ENCODE results near the gene MMP14. TPM values are rescaled to one million over a fixed set of nuclear protein-coding genes. Genes with fewer than 3 reads are reported as not detected.

Gene MMP14
- total RNA-seq, 3 donors from 2014 or later = 84.4 to 361 (median 136) TPM

DNA sequence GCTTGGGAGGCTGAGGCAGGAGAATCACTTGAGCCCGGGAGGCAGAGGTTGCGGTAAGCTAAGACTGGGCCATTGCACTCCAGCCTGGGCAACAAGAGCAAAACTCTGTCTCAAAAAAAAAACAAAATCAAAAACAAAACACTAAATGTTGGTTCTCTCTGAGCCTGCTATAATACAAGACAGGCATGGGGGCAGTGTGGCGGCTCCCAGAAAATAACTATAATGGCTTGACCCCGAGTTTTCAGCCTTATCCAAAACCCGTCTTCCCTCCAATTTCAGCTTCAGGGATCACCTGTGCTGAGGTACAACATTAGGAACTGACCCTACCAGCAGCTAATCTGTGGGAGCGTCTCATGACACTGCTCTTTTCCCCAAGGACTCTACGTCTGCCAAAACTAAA is 22.0 kb upstream of the MMP14 start:
- peak overlapping the region in 1 of 3 donors; percentile 10 for H3K4me3 ChIP-seq
- H3K36me3 ChIP-seq = no peaks in the 10 kb centered on the region
- intact Hi-C loops (cut with DNase I; ENCODE audit: low total_unique reads) = no loop called here
- H3K4me1 ChIP-seq = no peaks in the 10 kb centered on the region
- TF ChIP-seq POLR2AphosphoS5 (IDR thresholded peaks at IDR 0.05) (no peak), POLR2A (IDR thresholded peaks at IDR 0.05) (no peak)
- TF ChIP-seq, protein P1, sequence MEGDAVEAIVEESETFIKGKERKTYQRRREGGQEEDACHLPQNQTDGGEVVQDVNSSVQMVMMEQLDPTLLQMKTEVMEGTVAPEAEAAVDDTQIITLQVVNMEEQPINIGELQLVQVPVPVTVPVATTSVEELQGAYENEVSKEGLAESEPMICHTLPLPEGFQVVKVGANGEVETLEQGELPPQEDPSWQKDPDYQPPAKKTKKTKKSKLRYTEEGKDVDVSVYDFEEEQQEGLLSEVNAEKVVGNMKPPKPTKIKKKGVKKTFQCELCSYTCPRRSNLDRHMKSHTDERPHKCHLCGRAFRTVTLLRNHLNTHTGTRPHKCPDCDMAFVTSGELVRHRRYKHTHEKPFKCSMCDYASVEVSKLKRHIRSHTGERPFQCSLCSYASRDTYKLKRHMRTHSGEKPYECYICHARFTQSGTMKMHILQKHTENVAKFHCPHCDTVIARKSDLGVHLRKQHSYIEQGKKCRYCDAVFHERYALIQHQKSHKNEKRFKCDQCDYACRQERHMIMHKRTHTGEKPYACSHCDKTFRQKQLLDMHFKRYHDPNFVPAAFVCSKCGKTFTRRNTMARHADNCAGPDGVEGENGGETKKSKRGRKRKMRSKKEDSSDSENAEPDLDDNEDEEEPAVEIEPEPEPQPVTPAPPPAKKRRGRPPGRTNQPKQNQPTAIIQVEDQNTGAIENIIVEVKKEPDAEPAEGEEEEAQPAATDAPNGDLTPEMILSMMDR (IDR thresholded peaks at IDR 0.05) = no peak
- no peaks in the 10 kb centered on the region for H3K27me3 ChIP-seq
- H3K27ac ChIP-seq = no peak overlapping the region
- no peaks in the 10 kb centered on the region for H3K9me3 ChIP-seq
- DNase-seq (ENCODE audit: low spot score in 2 of 2) = no peak

DNA sequence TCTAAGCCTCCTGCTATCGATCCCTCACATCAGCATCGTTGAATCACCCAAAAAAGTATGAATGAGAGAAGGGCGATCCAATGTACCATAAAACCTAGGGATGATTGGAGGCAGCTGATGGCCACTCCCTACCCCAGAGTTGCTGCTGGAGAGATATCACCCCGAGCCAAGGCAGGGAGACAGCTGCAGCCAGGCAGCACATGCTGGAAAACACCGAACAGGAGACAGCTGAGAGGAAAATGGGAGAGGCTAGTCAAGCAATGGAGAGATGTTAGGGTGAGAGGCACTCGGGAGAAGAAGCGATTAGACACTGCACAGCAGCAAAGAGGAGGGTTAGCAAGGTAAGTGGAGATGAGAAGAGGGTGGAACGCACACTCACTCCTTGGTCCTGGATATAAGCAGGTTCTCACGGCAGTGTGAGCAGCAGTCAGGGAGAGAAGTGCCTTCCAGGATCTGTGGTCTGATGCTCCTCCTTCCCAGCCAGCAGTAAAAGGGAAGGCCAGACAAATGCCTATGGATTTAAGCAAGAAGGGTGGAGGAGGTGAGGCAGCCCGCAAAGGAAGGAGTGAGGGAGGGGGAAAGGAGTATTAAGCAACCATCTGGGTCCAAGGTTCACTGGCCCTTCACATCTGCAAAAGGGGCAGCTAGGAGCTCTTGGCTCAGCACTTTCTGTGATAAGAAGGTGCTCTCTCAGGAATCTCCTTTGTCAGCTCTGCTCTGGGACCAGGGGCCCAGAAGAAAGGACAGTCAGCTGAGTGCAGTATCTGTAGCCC is 21.3 kb upstream of the MMP14 start, which contains the start of gene SLC7A7:
Gene SLC7A7 (minus strand): TSS at position 495 of the 773 bp plus-strand sequence. CDS start 2,037 bp downstream, outside the sequence.
- DNase-seq (ENCODE audit: low spot score in 2 of 2) = no peak
- Histone ChIP-seq H3K36me3 (no peaks in the 10 kb centered on the region), H3K27me3 (no peaks in the 10 kb centered on the region), H3K4me3 (peak within 1 kb of the TSS; percentile 2 to 18 (median 10)), H3K4me1 (no peaks in the 10 kb centered on the region), H3K27ac (peak within 1 kb of the TSS in 1 of 2 donors; percentile 26), H3K9me3 (no peaks in the 10 kb centered on the region)
- intact Hi-C loops (cut with DNase I; ENCODE audit: low total_unique reads) = no loop called here
- TF ChIP-seq POLR2AphosphoS5 (IDR thresholded peaks at IDR 0.05) = no peak
- no peak for TF ChIP-seq POLR2A (IDR thresholded peaks at IDR 0.05)
- TF ChIP-seq, protein P1 (IDR thresholded peaks at IDR 0.05) = no peak

DNA sequence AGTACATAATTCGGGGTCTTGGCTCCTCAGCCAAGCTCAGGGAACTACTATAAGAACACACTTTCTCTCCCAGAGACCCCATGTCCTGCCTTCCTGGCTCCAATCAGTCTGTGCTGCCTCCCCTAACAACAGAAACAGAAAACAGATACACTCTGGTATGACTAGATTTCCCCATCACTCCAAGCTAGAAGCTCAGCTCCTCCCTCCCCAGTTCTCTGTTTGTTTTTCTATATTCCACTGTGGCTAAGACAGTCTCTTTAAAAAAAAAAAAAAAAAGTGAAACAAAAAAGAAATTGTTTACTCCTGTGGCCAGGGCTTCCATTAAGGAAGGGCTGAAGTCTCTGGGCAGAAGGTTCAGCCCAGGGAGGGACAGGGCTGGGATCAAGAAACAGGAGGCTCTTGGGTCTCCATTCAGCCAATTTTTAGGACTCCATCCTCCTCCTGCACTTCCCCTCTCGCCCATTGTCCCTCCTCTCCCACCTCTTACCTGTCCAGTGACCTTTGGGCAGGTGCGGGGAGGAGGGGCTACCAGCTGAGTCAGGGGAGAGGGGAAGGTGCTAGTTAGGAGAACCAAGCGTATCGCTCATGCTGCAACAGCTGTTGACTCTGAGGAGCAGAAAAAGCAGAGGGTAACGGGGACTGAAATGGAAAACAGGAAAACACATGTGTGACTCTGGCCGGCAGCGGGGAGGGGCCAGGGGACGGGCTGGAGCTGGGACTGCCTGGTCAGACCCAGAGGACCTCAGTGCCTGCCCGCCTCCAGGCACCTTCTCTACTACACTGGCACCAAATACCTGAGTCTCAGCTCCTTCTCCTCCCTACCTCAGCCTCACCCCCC is 17.0 kb upstream of the MMP14 start:
- H3K36me3 ChIP-seq = no peaks in the 10 kb centered on the region
- H3K27ac ChIP-seq = peak overlapping the region; percentile 58 to 87
- intact Hi-C loops (cut with DNase I; ENCODE audit: low total_unique reads) = no loop called here
- H3K27me3 ChIP-seq = no peaks in the 10 kb centered on the region
- no peak for DNase-seq (ENCODE audit: low spot score in 2 of 2)
- H3K4me3 ChIP-seq = peak overlapping the region; percentile 33 to 54 (median 34)
- H3K9me3 ChIP-seq = no peaks in the 10 kb centered on the region
- TF ChIP-seq POLR2AphosphoS5 (IDR thresholded peaks at IDR 0.05) (no peak), POLR2A (IDR thresholded peaks at IDR 0.05) (no peak)
- TF ChIP-seq, protein P1 (IDR thresholded peaks at IDR 0.05) = no peak
- peaks cover 0 to 5% of the 10 kb centered on the region in 2 donors for H3K4me1 ChIP-seq

DNA sequence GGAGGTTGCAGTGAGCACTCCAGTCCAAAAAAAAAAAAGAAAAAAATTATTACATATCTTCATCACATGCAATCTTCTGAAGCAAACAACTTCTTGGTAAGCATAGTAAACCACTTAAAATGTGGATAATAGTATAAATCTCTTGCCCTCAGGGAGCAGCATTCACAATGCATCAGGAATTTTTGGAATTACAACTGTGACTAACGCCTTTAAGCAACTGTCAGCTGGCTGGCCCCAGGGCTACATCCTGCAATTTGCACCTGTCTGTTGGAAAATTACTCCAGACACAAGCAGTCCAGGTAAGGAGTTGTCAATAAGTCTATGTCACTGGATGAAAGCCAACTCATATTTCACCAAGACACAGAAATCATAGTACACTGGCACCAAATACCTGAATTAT is 15.7 kb upstream of the MMP14 start:
- Histone ChIP-seq H3K9me3 (no peaks in the 10 kb centered on the region), H3K4me3 (no peak overlapping the region), H3K27ac (peak overlapping the region in 1 of 2 donors; percentile 39), H3K27me3 (no peaks in the 10 kb centered on the region), H3K4me1 (peaks cover 0 to 5% of the 10 kb centered on the region in 2 donors), H3K36me3 (no peaks in the 10 kb centered on the region)
- TF ChIP-seq POLR2A (IDR thresholded peaks at IDR 0.05) = no peak
- TF ChIP-seq, protein P1 (IDR thresholded peaks at IDR 0.05) = no peak
- TF ChIP-seq POLR2AphosphoS5 (IDR thresholded peaks at IDR 0.05) = no peak
- intact Hi-C loops (cut with DNase I; ENCODE audit: low total_unique reads) = no loop called here
- no peak for DNase-seq (ENCODE audit: low spot score in 2 of 2)
